Activated naive CD4-positive, alpha-beta T cell treated with anti-CD3 and anti-CD28 coated beads, Interleukin-2, amount 10 ng/mL, durations not matched to agents 7 days and 5 days (primary cell): Measurements from ENCODE around the gene TMEM200A.

Experiments used
- CTCF ChIA-PET: fragments of 350-600 bp; sonication (Branson Sonifier 250); formaldehyde crosslinking; loops from one replicate; lab custom pipeline; 2021; ENCODE audit warnings: antibody characterized with exemption; lab: Charles Lee
- DNase-seq: peaks from one replicate; pipeline ENCODE4 v3.0.0-alpha.2; 2020
- H3K27ac Mint-ChIP-seq: one replicate; pipeline ENCODE4 v1.8.0; 2021; ENCODE audit warnings: mild to moderate bottlenecking, moderate library complexity, mixed read lengths
- H3K27me3 Mint-ChIP-seq: one replicate; pipeline ENCODE4 v1.8.0; 2021; ENCODE audit warnings: mild to moderate bottlenecking, mixed read lengths
- H3K36me3 Mint-ChIP-seq: one replicate; pipeline ENCODE4 v1.8.0; 2021; ENCODE audit warnings: mixed read lengths
- H3K4me1 Mint-ChIP-seq: one replicate; pipeline ENCODE4 v1.8.0; 2021; ENCODE audit warnings: mixed read lengths
- H3K4me3 Mint-ChIP-seq: one replicate; pipeline ENCODE4 v1.8.0; 2021; ENCODE audit warnings: mild to moderate bottlenecking, moderate library complexity, mixed read lengths
- H3K9me3 Mint-ChIP-seq: one replicate; pipeline ENCODE4 v1.8.0; 2021; ENCODE audit warnings: mixed read lengths

Gene TMEM200A

GRCh38 chr6:130420911-130421310, 55.1 kb downstream of the TMEM200A start:
- Mint-ChIP-seq H3K27me3 (peaks cover 8% of the 10 kb centered on the region), H3K36me3 (no peaks in the 10 kb centered on the region), H3K9me3 (no peaks in the 10 kb centered on the region), H3K4me1 (no peaks in the 10 kb centered on the region), H3K27ac (no peak overlapping the region), H3K4me3 (no peak overlapping the region)
- CTCF ChIA-PET: no interaction called here
- DNase-seq: no peak

DNA sequence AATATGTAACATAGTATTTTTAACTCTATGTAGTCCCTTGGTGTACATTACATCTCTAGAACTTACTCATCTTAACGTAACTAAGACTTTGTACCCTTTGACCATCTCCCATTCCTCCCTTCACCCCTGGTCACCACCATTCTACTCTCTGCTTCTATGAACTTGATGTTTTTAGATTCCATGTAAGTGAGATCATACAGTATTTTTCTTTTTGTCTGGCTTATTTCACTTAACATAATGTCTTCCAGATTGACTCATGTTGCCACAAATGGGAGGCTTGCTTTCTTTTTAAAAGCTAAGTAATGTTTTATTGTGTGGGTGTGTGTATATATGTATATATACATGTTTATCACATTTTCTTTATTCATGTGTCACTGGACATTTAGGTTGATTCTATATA, 55.8 kb downstream of the TMEM200A start:
- Mint-ChIP-seq H3K9me3 (no peaks in the 10 kb centered on the region), H3K4me1 (no peaks in the 10 kb centered on the region), H3K4me3 (no peak overlapping the region), H3K27ac (no peak overlapping the region), H3K27me3 (peaks cover 14% of the 10 kb centered on the region), H3K36me3 (no peaks in the 10 kb centered on the region)
- DNase-seq: no peak
- CTCF ChIA-PET: no interaction called here

DNA sequence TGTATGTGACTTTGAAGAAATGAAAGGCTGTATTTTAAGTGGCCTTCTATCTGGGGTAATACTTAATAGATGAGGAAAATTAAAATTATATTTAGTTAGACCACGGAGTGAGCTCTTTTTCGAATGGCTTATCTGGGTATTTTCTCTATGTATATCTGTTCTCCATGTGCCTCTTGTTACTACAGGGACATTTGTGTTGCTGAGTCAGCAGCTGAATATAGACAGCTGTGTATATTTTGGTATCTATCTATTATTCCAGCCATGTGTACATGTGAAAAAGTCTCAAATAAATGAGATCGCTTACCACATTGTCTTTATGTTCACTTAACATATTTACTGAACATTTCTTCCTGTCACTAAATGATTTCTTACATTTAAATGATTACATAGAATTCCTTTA, 57.2 kb downstream of the TMEM200A start:
- Mint-ChIP-seq H3K4me3 (no peak overlapping the region), H3K27me3 (peaks cover 14% of the 10 kb centered on the region), H3K4me1 (no peaks in the 10 kb centered on the region), H3K9me3 (no peaks in the 10 kb centered on the region), H3K27ac (no peak overlapping the region), H3K36me3 (no peaks in the 10 kb centered on the region)
- CTCF ChIA-PET: no interaction called here
- no peak for DNase-seq

GRCh38 chr6:130424710-130425109, 58.9 kb downstream of the TMEM200A start:
- no peak overlapping the region for H3K4me3 Mint-ChIP-seq
- no peak for DNase-seq
- H3K27ac Mint-ChIP-seq: no peak overlapping the region
- CTCF ChIA-PET: no interaction called here
- no peaks in the 10 kb centered on the region for H3K36me3 Mint-ChIP-seq
- H3K9me3 Mint-ChIP-seq: no peaks in the 10 kb centered on the region
- no peaks in the 10 kb centered on the region for H3K4me1 Mint-ChIP-seq
- peaks cover 18% of the 10 kb centered on the region for H3K27me3 Mint-ChIP-seq

DNA sequence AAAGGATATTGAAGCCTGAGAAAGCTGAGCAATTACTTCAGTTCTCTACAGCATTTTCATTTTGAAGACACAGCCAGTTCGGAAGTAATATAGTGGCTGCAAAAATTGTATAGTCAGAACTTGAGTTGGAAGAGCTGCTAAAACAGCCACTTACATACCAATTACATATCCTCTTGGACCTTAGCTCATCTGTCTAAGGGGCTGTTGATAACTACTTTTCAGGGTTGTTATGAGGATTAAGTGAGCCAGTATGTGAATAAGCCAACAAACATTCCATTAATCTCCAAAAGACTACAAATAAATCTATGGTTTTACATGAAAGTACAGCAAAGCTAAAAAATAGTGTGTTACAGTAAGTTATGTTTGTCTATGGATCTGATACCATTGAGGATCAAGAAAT, 59.7 kb downstream of the TMEM200A start:
- no peaks in the 10 kb centered on the region for H3K36me3 Mint-ChIP-seq
- no peak for DNase-seq
- H3K4me1 Mint-ChIP-seq: no peaks in the 10 kb centered on the region
- H3K27ac Mint-ChIP-seq: no peak overlapping the region
- no peaks in the 10 kb centered on the region for H3K9me3 Mint-ChIP-seq
- peaks cover 18% of the 10 kb centered on the region for H3K27me3 Mint-ChIP-seq
- CTCF ChIA-PET: no interaction called here
- no peak overlapping the region for H3K4me3 Mint-ChIP-seq

DNA sequence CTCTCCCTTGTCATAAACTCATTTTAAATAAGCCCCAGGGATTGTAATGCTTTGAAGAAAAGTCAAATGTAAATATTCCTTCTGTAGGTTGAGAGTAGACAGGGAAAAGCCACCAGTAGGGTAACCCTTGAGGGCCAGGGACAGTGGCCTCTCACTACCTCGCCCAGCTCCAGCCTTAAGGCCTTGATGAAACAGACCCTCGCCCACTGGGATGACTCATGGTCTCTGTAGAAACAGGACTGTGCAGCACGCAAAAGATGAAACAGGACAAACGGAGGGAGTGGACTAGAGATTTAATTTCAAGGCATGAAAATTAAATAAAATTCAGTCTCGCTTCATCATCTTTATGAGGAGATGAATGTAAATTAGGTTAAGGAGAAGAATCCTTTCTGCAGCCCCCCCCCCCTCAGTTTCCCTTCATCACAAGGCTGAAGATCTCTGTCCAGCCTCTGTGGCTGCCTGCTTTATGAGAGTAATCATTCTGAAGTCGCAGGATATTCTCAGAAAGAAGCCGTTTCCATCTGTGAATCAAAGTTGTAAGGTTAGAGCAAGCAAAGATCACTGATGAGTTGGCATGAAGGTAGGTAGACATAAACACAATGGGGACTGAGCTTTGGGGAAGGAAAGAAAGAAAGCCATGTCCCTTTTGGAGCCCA, 60.4 kb downstream of the TMEM200A start:
- Mint-ChIP-seq H3K27me3 (peaks cover 14% of the 10 kb centered on the region), H3K36me3 (no peaks in the 10 kb centered on the region), H3K4me3 (no peak overlapping the region), H3K27ac (no peak overlapping the region), H3K9me3 (no peaks in the 10 kb centered on the region), H3K4me1 (no peaks in the 10 kb centered on the region)
- DNase-seq: no peak
- CTCF ChIA-PET: interaction anchor here (1.1 kb wide), 1 partner anchor 272 kb away, joined by 3 read pairs; no protein-coding TSS in a partner anchor

- DNase-seq: no peak
- H3K27me3 Mint-ChIP-seq: peaks cover 9% of the 10 kb centered on the region
- H3K27ac Mint-ChIP-seq: no peak overlapping the region
- peaks cover 2% of the 10 kb centered on the region for H3K36me3 Mint-ChIP-seq
- CTCF ChIA-PET: interaction anchor here (1.5 kb wide), 1 partner anchor 267 kb away, joined by 3 read pairs; no protein-coding TSS in a partner anchor
- no peaks in the 10 kb centered on the region for H3K4me1 Mint-ChIP-seq
- no peak overlapping the region for H3K4me3 Mint-ChIP-seq
- no peaks in the 10 kb centered on the region for H3K9me3 Mint-ChIP-seq
Observed at GRCh38 chr6:130431346-130431852, 65.6 kb downstream of the TMEM200A start.

DNA sequence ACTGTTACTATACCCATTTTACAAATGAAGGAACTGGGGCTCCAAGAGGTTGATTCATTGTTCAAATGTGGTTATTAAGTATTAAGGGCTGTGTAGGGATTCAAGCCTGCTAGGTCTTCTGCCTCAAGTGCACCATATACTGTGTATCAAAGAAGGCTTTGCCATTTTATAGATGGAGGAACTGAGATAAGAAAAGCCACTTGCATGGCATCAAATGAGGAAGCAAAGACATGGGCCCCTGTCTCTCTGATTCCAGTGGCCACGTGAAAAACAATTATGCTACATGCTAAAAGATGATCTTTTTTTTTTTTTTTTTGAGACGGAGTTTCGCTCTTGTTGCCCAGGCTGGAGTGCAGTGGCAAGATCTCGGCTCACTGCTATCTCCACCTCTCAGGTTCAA, 67.0 kb downstream of the TMEM200A start:
- H3K27ac Mint-ChIP-seq: no peak overlapping the region
- no peaks in the 10 kb centered on the region for H3K4me1 Mint-ChIP-seq
- CTCF ChIA-PET: interaction anchor here (0.7 to 1.5 kb wide), 2 partner anchors 50 to 265 kb away, joined by 3 read pairs; no protein-coding TSS in a partner anchor
- peaks cover 4% of the 10 kb centered on the region for H3K36me3 Mint-ChIP-seq
- DNase-seq: no peak
- H3K9me3 Mint-ChIP-seq: peaks cover 2% of the 10 kb centered on the region
- peaks cover 8% of the 10 kb centered on the region for H3K27me3 Mint-ChIP-seq
- no peak overlapping the region for H3K4me3 Mint-ChIP-seq

DNA sequence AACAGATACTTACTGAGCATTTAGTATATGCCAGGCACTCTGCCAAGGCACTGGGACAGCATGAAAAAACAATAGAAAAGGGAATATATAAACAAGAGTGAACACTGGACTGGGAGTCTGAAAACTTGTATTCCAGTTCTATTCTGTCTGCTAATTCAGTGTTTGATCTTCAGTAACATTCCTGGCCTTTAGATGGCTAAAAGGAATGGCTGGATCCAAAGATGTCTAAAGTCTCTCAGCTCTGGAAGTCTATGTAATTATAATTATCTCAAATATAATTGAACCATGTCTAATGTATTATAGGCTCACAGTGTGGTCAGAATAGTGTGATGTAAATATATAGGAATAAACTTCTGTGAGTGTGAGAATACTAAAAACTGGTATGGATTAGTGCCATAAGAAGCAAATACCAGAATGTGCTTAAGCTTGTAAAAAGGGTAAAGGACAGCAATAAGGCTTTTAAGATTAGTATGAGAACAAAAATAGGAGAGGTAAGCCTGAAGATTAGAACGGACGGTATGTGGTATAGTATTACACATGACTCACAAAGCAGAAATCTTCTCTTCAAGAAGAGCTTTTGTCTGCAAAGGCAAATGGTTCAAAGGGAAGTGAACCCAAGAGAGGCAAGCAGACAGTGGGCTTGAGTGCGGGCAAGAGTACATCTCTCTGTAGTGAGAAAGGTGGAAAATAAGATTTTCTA, 68.5 kb downstream of the TMEM200A start:
- H3K4me1 Mint-ChIP-seq: no peaks in the 10 kb centered on the region
- H3K27ac Mint-ChIP-seq: no peak overlapping the region
- DNase-seq: no peak
- peaks cover 3% of the 10 kb centered on the region for H3K27me3 Mint-ChIP-seq
- peaks cover 2% of the 10 kb centered on the region for H3K9me3 Mint-ChIP-seq
- H3K36me3 Mint-ChIP-seq: peaks cover 4% of the 10 kb centered on the region
- no peak overlapping the region for H3K4me3 Mint-ChIP-seq
- CTCF ChIA-PET: no interaction called here

GRCh38 chr6:130435181-130435580, 69.4 kb downstream of the TMEM200A start:
- DNase-seq: no peak
- H3K27me3 Mint-ChIP-seq: peaks cover 3% of the 10 kb centered on the region
- no peak overlapping the region for H3K27ac Mint-ChIP-seq
- H3K36me3 Mint-ChIP-seq: peaks cover 4% of the 10 kb centered on the region
- H3K4me1 Mint-ChIP-seq: no peaks in the 10 kb centered on the region
- no peak overlapping the region for H3K4me3 Mint-ChIP-seq
- CTCF ChIA-PET: interaction anchor here (1.1 kb wide), 1 partner anchor 11 kb away, joined by 3 read pairs; no protein-coding TSS in a partner anchor
- peaks cover 2% of the 10 kb centered on the region for H3K9me3 Mint-ChIP-seq

GRCh38 chr6:130437961-130438360, 72.1 kb downstream of the TMEM200A start:
- H3K36me3 Mint-ChIP-seq: peaks cover 4% of the 10 kb centered on the region
- no peak overlapping the region for H3K27ac Mint-ChIP-seq
- CTCF ChIA-PET: no interaction called here
- H3K4me3 Mint-ChIP-seq: no peak overlapping the region
- H3K9me3 Mint-ChIP-seq: peaks cover 3% of the 10 kb centered on the region
- no peaks in the 10 kb centered on the region for H3K4me1 Mint-ChIP-seq
- no peak for DNase-seq
- H3K27me3 Mint-ChIP-seq: peaks cover 3% of the 10 kb centered on the region

DNA sequence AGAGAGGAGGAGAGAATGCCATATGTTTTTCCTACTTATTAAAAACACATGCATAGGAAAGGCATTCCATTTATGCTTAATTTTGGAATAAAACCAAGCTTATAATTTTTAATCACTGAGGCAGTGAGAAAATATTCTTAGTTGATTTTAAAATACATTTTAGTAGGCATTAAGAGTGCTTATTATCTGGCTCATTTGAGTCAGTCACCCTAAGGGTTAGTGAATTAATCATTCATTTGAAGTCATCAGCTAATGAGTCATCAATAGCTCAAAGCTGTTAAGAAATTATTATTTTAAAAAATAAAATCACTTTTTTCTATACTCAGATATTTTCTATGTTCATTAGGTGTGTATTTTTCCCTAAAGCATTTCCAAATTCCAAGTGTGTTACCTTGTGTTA, 81.6 kb downstream of the TMEM200A start:
- Mint-ChIP-seq H3K9me3 (peaks cover 2% of the 10 kb centered on the region), H3K4me3 (no peak overlapping the region), H3K36me3 (no peaks in the 10 kb centered on the region), H3K4me1 (no peaks in the 10 kb centered on the region), H3K27me3 (no peaks in the 10 kb centered on the region), H3K27ac (no peak overlapping the region)
- CTCF ChIA-PET: no interaction called here
- no peak for DNase-seq

DNA sequence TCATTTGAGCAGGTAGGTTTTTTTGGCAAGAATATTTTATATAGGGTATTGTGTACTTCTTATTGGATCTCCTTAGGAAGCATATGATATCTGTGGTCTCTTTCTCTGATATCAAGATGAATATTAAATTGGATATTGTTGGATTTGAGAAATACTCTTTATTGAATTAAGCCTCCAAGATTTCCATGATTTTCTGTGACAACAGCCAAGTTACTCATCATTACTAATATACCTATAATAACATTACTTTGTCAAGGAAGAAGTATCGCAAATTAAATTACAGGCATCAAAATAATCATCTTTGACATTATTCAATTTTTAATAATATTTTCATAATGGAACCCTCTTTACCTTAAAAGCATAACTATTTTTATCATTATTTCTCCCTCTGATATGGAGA, 86.5 kb downstream of the TMEM200A start:
- H3K27ac Mint-ChIP-seq: no peak overlapping the region
- CTCF ChIA-PET: no interaction called here

DNA sequence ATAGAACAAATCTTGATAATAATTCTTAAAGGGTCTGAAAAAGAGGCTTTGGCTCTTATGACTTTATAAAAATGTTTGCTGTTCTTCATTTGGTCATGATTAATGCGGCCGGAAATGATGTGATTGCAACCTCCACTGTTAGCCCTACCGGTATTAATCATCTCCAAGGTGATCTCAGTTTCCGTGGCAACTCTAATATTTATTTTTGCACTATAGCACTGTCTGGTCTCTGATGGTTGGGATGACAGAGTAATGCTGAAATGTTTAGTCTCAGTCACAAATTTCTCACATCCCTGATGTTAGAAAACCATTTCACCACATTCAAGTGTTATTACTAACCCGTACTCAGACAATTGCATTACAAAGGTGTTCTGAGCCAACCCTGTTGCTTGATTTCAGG, 87.4 kb downstream of the TMEM200A start:
- no peaks in the 10 kb centered on the region for H3K27me3 Mint-ChIP-seq
- no peaks in the 10 kb centered on the region for H3K36me3 Mint-ChIP-seq
- H3K9me3 Mint-ChIP-seq: peaks cover 2% of the 10 kb centered on the region
- no peak overlapping the region for H3K27ac Mint-ChIP-seq
- CTCF ChIA-PET: no interaction called here
- H3K4me1 Mint-ChIP-seq: peaks cover 4% of the 10 kb centered on the region
- no peak overlapping the region for H3K4me3 Mint-ChIP-seq
- no peak for DNase-seq

More for the DNA sequence above, 86.5 kb downstream of the TMEM200A start:
- Mint-ChIP-seq H3K9me3 (peaks cover 2% of the 10 kb centered on the region), H3K27me3 (no peaks in the 10 kb centered on the region), H3K36me3 (no peaks in the 10 kb centered on the region), H3K4me1 (peaks cover under 1% of the 10 kb centered on the region), H3K4me3 (no peak overlapping the region)
- DNase-seq: no peak

GRCh38 chr6:130457605-130458004, 91.8 kb downstream of the TMEM200A start:
- Mint-ChIP-seq H3K4me1 (peaks cover 7% of the 10 kb centered on the region), H3K36me3 (no peaks in the 10 kb centered on the region), H3K27ac (no peak overlapping the region), H3K4me3 (no peak overlapping the region), H3K27me3 (peaks cover 12% of the 10 kb centered on the region), H3K9me3 (no peaks in the 10 kb centered on the region)
- CTCF ChIA-PET: no interaction called here
- DNase-seq: no peak
